Fibroblast of skin of right quadriceps (primary cell): ENCODE measurements around the gene LYRM4.

ENCODE experiments used
- DNase-seq: peaks from one replicate; pipeline ENCODE4 v3.0.0-alpha.2; 2013

Gene LYRM4

GRCh38 chr6:5241252-5241651, 19.5 kb downstream of the LYRM4 start:
- DNase-seq = no peak

- DNase-seq = no peak
These were observed 22.4 kb downstream of the LYRM4 start for GRCh38 chr6:5238336-5238735.

GRCh38 chr6:5237805-5238204, 22.9 kb downstream of the LYRM4 start:
- DNase-seq = no peak

DNA sequence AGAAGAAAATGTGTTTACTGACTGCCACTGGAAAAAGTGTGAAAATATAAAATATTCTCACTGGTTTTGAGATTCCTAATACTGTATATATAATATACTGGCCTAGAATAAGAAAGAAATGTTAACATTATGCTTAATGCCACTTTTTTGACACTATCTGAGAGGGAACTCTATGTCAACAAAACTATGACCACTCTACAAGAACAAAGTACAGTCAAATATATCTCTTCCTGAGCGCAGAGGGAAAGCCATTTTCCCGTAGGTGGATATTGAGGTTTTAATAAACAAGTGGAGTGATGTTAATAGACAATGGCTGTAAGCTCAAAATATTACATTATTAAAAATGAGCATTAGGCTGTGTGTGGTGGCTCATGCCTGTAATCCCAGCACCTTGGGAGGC, 24.9 kb downstream of the LYRM4 start:
- no peak for DNase-seq

- no peak for DNase-seq
These were observed 25.9 kb downstream of the LYRM4 start for GRCh38 chr6:5234874-5235273.

DNA sequence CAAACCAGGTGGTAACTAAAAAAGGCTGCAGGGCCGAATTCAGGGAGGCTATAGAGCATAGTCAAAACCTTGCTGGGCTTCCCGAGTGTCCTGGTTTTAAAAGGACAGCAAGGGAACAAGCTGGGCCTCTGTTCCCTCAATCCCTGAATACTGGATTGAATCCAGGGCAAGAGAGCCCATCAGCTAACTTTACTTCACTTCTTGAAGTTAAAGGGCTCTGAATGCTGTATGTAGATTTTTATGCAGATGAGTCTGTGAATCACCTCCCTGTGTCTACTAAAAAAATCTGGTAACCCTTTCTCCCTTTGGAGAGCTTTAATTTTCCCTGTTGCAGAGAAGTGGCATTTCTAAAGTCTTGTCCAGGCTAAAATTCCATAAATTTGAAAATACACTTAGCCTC, 29.5 kb downstream of the LYRM4 start:
- no peak for DNase-seq

GRCh38 chr6:5230081-5230480, 30.7 kb downstream of the LYRM4 start:
- no peak for DNase-seq

DNA sequence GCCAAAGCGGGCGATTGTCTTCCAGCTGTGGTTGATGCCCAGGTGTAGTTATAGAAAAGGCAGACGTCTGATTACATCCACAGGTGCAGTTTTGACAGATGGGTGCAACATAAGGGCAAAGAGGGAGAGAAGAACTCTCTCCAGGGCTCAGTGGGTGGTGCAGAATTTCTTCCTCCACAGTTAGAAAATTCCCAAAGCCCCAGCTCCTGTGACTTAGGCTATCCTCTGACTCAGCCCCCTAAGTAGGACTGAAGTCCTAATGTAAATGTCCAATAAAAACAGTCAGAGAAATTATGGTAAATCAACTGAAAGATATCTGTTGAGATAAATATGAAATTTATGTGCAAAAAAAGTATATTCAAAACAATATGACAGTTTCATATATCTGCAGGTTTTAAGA, 31.4 kb downstream of the LYRM4 start:
- no peak for DNase-seq

DNA sequence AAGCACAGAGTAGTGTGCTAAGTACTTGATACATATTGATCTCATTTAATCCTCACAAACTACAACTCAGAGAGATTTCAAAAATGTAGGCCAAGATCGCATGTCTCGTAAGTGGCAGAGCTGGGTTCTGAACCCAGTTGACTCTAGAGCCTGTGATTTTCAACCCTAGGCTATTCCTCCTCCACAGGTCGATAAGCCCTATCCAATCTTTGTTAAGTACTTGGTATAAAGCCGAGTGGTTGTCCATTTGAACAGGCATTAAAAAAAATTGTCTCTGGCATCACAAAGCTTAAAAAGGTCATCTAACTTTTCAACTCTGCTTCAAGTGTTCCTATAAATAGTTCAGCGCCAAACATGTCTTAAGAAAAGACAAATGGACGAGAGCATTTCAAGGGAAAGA, 37.4 kb downstream of the LYRM4 start:
- no peak for DNase-seq

DNA sequence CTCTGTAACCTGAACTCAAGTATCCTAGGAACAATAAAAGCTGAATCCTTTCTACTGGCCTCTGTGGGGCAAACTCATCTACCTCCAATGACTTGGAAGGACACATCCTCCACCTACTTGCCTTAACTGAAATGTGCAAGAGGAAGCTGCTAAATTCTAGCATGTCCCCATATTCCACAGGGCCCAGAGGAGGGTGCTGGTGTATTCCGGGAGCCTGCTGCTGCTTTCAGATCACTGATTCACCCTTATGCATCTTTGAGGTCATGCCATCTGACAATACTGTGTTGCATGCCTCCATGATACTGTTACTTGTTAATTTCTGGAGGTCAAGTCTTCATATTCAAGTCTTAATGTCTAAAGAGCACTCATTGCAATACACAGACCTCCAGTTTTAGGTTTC, 40.3 kb downstream of the LYRM4 start:
- no peak for DNase-seq

GRCh38 chr6:5219011-5219691, 41.6 kb downstream of the LYRM4 start:
- no peak for DNase-seq

- DNase-seq = no peak
These were observed 43.4 kb downstream of the LYRM4 start for GRCh38 chr6:5217356-5217755.

GRCh38 chr6:5215799-5216198, 45.0 kb downstream of the LYRM4 start:
- no peak for DNase-seq

GRCh38 chr6:5215159-5215558, 45.6 kb downstream of the LYRM4 start:
- DNase-seq = peak; percentile 39

- DNase-seq = peak; percentile 65
These were observed 46.1 kb downstream of the LYRM4 start for GRCh38 chr6:5214570-5215052.

- DNase-seq = peak; percentile 68
These were observed 46.9 kb downstream of the LYRM4 start for GRCh38 chr6:5213836-5214235.

DNA sequence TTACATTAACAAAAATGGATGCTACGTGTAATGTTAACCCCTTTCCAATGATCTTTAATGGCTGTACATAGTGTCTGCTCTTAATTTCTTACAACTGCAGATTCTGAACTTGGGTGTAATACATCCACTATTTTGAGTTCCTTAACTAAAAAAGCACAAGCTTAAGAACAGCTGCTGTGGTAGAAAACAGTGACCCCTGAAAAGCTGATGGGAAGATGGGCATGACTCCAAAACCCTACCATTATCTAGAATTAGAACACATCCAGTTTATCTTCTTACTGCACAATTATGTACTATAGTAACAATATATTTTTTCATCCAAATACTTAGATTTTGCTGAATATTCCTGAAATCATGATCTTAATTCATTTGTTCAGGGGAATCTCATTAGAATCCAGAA, 49.3 kb downstream of the LYRM4 start:
- no peak for DNase-seq

GRCh38 chr6:5208471-5208971, 52.2 kb downstream of the LYRM4 start:
- DNase-seq = peak; percentile 88

- DNase-seq = peak; percentile 91
These were observed 52.7 kb downstream of the LYRM4 start for GRCh38 chr6:5208057-5208456.

DNA sequence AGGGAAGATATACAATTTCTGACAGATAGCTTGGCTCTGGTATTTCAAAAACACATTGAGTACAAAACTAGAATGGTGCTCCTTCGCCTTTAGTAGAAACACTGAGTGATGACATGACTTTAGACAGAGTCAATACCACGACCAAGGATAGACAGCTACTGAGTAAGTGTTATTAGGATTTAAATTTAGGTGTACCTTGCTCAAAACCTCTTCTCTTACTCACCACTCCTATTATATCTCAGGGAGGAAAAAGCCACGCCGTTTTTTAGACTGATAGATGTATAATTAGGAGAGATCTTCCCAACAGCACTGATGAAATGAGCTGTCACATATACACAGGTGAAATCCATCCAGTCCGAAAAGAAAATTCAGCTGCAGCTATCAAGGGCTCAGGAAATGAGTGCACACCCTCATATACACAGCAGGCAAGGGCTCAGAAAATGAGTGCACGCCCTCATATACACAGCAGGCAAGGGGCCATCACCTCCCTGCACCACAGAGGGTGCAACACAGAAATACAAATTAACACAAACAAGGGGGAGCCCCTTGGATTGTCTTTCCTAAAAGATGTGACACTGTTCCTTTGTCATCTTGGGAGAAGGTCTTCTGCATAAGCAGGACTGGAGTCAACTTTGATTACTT, 53.7 kb downstream of the LYRM4 start:
- DNase-seq = no peak

DNA sequence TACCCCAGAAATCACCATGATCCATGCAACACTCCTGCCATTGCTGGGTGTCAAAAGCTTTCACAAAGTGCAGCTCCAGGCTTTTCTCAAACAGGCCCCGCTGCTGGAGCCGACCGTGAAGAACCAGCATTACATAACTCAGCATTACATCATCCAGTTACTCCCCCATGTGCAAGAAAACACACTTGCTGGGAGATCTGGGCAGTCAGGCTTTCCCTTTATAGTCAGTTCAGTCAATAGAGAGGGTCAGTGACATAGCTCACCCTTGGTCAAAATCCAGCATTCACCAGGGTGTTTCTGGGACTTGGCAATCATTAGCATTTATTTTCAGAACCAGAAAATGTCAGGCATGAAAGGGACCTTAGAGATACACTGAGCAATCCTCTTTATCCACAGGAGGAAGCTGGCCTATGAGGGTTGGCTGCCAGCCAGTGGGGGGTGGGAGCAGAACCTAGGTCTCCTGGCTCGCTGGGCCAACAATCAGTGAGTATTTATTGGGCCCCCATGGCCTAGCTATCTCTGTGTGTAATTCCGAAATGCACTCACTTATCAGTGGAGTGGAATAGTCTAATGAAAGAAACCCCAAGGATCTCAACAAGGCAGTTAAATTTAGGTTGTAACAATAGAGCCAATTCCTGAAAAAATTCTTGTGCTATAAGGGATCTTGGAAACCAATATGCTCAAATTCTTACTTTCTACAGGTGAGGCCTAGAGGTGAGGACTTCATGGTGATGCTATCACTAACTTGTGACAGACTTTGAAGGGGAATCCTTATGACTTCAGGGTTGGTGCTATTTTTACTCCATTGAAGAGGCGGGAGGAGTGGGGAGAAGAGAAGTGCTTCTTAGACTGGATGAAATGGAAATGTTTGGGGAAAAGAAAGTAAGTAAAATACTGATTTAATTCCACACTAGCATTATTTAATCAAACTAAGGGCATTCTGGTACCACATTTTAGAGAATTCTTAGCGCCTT, 54.6 kb downstream of the LYRM4 start:
- peak; percentile 64 for DNase-seq

GRCh38 chr6:5205035-5205507, 55.7 kb downstream of the LYRM4 start:
- DNase-seq = peak; percentile 26

DNA sequence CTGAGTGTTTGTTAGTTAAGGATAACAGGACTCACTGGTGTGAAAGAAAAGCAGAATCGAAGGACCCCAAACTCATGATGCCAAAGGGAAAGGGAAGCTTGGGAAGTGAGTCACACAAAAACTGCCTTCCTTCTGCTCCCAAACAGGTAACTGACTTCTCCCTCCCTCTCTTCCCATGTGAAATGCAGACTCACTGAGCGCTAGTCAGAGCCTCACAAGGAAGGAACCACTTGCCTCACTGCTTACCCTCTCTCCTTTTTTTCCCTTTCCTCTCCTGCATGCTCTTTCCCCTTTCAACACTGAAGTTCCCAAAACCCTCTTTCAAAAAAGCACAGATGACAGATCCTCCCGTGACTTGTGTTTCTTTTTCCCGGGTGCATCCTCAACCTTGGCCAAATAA, 56.4 kb downstream of the LYRM4 start:
- DNase-seq = no peak
